NCI-H460 (cell line): ENCODE results near the gene NXPH1. TPM values are rescaled to one million over a fixed set of nuclear protein-coding genes. Genes with fewer than 3 reads are reported as not detected.

ENCODE experiments used
- DNase-seq: peaks from one replicate; pipeline ENCODE4 v3.0.0-alpha.2; 2016; ENCODE audit warnings: low read depth; ENCODE audit errors: extremely low read depth
- total RNA-seq: library from RNA; depleted of rRNA; stranded (reverse); fragments of >200 nt; shearing (Covaris generic); gene quantifications from 2 replicates; pipeline ENCODE4 v1.2.3, GENCODE V29; 2014

The NXPH1 gene
- total RNA-seq, 1 experiment from 2014 or later: 2.4 TPM

DNA sequence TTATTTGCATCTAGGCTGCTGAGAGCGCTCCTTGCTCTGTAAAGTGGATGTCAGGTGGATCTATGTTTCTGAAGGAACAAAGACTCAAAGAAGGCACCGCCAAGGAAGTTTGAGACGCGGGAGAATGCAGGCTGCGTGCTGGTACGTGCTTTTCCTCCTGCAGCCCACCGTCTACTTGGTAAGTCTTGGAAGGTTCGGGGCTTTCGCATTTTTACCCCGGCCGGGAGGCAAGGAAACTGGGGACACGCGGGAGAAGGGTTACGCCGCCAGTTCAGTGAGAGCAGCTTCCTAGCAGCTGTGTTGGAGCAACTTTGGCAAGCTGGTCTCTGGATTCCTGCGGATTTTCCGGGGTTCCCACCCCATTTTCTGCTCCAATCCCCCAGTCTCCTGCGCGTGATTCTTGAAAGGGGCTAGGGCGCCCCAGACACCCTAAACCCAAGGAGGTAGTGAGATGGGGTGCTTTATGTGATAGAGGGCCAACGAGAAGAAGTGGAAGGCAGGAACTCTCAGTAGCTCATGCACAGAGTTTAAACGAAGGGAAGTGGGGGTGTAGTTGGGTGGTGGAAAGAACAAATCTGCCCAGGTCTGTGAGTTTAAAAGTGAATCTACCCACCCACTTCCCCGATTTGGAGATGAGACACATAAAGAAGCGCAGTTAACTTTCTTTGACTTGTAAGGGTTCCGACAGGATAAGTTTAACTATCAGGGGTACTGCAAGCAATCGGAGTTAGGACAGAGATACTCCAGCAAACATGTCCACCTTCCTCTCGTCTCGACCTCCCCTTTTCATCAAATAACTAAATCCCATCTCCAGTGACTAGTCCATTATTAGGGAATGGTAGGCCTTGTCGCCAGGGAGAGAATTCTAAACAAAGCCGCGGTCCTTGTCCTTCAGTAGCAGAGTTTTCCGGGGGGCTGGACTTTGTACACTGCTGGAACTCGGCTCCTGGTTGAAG is 2.5 kb downstream of the NXPH1 start:
- DNase-seq: no peak

DNA sequence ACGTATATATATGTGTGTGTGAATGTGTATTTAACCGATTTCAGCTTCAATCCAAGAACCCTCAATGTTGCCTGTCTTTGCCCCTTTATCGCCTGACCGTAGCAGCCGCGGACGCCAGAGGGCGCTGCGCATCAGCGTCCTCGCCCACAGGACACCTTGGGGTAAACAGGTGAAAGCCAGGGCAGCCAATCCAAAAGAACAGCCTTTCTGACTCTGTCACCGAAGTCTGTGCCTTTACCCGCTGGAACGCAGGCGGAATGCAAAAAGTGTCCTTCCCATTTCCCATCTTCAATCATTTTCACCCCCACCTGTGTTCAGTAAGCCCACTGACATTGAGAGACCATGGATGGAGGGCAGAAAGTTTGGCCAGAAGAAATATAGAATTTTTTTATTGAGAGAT is 3.6 kb downstream of the NXPH1 start:
- DNase-seq: no peak

DNA sequence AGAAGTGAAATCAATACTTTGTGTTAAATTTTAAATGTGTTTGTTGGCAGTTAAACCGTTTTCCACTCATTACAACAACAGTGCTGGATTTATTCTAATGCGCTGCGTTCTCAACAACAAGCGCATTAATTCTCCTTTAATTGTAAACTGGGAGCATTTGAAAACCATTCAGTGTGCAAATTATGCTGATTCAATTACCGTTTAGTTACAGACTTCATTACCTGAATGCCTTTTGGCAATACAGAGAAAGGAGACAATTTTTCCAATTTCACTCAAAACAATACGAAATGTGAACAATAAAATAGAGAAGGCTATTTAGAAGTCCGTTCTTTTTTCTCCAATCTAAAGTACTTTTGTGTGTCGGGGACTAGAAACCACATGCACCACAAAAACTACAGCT is 4.2 kb downstream of the NXPH1 start:
- DNase-seq: no peak

DNA sequence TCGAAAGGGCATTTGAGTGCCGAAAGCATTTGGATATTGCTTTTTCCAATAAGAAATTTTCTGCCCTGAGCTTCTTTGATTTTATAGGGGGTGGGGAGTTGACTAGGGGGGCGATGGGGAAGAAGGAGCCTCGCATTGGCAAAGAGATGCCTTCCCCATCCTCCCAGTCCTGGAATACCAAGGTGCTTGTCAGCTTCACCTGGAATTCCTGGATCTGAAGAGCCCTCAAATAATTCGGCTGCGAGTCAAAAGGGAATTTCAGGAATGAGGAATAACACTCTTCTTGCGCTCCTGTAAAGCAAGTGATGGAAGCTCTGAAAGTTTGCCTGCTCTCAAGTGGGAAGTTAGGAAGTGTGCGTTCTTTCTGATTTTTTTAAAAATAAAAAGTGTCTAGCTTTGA is 7.3 kb downstream of the NXPH1 start:
- DNase-seq: no peak

DNA sequence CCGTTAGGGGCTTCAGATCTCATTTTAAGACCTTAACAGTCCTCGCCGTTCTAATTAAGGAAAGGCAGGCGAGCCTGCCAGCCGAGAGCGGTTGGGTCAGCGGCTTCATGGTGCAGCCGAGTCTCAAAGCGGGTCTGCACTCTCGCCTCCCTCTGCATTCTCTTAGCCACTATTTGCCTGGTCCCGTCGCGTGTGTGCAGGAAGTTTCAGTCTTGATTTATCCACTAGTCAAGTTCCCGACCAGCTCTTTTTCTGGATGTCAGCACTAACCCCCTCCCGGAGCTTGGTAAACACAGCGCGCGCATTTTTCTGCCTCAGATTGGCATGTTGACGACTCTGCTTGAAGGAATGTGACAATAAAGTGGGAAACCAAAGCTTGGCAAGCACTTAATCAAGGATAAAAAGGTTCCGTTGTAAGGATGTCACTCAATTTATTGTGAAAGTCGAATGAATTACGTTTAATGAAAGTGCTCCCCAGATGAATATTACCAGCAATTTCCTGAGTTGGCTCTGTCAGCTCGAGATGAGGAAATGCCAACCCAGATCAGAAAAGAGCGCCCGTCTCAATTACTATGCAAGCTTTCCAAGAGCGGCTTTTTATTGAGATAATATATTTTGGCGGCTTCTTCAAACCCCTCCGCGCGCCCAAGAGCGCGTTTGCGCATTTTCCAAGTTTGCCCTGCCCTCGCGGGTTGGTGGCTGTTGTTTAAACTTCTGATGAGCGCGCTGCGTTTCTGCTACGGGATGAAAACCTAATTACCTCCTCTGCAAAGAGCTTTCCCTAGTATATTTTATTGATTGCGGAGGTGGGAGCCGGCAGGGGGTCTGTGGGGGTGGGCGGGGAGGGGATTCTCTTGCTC is 7.9 kb downstream of the NXPH1 start:
- peak; percentile 96 for DNase-seq

DNA sequence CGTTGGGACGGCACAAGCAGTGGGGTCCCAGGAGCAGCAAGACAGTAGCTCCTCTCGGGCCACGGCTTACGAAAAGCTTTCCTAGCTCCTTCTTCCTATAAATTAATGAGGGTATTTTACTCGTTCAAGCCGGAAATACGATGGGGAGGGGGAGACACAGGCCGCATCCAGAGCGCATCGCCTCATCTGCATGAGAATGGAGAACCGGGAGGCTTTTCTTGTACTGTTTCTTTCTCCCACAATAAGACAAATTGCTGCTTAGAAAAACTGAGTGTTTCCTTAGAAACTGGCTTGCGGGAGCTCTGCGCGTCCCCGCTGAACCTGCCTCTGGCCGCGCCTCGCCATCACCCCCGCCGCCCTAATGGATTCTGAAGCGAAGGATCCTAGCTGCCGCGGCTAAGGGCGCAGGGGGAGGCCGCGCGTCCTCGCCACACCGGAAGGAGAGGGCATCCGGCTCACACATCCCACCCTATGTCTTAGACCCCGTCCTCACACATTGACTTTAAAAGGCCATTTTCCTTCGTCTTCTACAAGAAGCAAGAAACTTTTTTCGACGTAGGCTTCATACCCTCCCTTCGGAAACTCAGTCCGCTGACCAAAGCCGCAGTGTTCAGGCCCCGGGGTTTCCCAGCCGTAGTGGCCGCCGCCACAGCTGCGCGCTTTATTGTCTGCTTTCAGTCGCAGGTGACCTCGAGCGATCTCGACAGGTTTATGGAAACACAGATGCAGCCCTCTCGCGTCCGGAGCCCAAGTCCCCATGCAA is 8.8 kb downstream of the NXPH1 start:
- no peak for DNase-seq

DNA sequence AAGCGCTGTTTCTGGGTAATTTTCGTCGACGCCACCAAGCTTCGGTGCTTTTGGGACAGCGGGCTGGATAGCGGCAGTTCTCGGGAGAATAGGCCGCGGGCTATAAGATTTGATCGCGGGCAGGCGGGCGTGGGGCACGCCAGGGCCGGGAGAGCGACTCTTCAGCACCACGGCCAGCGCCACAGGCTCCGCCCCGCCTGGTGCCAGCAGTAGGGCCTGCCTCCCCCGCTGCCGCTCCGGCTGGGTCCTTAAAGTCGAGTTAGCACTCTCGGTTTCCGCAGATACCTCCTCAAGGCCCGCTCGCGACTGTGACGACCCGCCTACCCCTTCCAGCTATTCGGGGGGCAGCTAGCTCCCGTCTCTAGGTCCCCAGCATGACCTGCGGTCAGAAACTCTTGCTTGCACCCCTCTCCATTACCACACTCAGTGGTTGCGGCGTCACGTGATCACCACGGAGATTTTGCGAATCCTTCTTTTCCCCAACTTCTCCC is 9.4 kb downstream of the NXPH1 start:
- DNase-seq: no peak

DNA sequence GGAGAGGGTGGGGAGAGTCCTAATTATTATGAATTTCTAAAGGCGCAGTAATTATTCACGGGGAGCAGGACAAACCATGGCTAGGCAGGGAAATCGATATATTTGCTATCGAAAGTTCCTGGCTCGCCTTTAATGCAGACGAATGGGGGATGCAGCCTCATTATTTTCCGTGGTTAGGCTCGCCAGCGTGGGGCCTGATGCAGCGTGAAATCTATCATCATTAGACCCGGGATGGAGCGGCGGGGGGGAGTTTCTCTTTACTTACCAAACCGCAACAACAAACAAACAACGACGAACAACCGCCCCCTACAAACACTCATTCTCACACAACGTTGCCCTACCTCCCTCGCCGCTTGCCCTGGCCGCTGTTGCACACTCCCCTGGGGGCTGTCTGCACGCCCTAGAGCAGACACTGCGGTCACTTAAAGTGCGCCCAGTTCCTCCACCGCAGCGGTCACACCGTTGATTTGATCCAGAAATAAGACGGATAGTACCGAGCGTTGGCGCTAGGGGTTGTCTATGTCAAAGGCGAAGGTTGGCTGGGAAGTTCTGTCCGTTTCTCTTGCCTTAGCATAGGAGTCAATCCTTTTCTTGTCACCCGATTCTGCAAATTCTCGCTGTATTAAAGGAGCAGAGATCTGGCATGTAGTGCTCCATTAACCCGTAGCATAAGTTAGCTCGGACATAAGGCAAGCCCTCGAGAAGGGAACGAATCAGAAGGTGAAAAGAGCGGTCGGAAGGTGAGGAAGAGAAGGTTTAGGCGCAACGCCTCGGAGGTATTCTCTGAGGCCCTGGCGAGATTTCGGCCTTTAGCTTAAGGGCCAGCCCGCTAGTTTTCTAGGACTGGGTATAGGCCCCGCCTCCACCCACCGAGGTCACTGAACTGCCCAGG is 10.4 kb downstream of the NXPH1 start:
- DNase-seq: no peak

DNA sequence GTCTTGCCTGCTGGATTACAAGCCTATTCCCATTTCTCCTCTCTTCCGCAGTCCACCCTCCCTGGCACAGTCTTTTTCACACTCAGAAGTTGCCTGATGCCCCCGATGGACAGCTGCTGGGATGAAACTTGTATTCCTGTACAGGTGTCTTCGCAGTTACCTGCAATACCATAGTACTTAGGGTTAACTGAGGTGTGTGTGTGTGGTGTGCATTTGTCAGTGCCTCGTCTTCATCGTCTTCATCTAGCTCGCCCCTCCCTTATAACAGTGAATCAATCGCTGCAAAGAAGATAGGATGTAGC is 11.0 kb downstream of the NXPH1 start:
- no peak for DNase-seq

DNA sequence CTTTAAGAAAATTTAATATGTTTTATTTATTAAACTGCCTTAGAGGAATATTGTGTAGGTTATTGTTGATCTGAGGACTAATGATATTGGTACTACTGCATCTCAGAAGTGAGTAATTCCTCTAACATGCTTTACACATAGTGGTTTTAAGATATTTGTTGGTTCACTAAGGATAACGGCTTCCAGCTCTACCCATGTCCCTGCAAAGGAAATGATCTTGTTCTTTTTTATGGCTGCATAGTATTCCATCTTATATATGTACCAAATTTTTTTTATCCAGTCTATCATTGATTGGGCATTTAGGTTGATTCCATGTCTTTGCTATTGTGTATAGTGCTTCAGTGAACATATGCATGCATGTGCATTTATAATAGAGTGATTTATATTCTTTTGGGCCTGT is 20.1 kb downstream of the NXPH1 start:
- no peak for DNase-seq

DNA sequence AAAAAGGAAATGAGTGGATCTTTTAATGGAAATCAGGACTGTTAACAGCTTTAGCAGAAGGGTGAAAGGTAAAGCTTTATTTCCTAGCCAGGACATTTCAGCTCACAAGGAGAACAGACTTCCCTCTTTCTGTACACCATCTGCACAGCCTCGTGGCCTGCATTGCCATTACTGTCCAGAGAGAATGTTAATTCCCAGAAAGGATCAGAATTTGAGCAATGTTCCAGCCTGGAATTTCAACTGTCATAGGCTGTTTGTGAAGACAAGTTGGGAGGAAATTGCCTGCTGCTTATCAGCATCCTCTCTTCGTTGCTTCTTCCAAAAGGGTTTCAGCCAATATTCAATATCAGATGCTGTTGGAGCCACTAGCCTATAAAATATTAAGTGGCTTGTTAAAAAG is 22.0 kb downstream of the NXPH1 start:
- no peak for DNase-seq

DNA sequence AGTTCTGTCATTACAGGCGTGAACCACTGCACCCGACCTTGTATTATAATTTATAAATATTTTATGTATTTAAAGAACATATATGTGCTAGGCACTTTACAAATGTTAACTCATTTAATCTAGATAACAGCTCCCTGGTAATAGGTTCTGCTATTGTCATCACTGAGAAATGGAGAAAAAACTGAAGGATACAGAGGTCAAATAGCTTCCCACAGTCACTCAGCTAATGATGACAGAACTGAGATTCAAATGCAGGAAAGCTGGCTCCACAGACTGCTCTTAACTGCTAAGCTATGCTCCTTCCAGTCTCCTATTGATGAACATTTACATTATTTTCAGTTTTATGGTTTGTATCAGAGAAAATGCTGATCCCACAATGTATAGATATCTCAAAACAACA is 28.9 kb downstream of the NXPH1 start:
- no peak for DNase-seq

DNA sequence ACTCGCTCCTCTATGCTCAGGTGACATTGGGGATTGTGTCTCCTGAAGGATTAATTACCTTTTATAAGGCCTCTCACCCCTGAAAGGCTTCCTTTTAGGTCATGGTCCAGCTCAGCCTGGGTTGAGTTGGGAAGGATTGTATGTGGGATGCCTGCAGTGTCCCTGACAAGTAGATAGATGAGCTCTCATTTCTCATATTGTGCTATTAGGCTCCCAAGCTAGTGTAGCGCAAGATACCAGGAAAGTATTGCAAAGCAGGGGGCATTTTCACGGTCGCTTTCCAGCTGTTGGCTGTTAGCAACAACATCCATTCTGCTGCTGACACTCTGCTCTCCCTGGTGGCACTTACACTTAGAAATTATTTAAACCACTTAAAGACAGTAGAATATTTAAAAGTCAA is 31.9 kb downstream of the NXPH1 start:
- no peak for DNase-seq

DNA sequence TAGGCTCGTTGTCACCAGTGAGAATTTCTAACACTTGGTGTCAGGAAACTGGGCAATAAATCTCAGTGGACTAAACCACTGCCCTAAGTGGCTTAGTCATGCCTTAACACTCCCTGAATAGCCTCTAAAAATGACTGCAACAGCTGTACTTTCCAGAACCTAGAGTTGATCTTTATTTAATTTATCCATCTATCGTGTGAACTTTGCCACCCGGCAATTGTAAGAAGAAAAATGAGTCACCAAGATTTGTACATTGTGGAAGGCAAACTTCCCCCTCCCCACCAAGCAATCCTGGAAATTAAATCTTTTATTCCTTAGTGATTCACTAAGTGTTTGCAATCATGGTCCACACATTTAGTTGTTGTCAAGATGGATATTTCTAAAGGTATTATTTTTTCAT is 47.1 kb downstream of the NXPH1 start:
- peak; percentile 85 for DNase-seq

DNA sequence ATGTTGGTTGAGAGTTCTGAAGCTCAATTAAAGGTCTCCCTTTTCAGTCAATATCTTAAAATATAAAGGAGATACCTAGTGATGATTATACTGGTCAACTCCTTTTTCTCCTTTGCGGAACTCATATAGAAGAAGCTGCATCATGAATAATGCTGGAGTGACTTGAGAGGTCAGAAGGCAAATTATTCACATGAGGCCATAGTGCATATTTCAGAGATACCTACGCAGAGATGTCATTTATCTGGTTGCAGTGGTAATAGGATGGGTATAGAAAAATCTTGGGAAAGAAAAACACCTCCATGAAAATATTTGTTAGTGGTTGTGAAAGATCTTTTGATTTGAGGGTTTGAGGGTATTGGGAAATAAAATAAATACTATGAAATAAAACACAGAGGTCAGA is 47.7 kb downstream of the NXPH1 start:
- peak; percentile 83 for DNase-seq

DNA sequence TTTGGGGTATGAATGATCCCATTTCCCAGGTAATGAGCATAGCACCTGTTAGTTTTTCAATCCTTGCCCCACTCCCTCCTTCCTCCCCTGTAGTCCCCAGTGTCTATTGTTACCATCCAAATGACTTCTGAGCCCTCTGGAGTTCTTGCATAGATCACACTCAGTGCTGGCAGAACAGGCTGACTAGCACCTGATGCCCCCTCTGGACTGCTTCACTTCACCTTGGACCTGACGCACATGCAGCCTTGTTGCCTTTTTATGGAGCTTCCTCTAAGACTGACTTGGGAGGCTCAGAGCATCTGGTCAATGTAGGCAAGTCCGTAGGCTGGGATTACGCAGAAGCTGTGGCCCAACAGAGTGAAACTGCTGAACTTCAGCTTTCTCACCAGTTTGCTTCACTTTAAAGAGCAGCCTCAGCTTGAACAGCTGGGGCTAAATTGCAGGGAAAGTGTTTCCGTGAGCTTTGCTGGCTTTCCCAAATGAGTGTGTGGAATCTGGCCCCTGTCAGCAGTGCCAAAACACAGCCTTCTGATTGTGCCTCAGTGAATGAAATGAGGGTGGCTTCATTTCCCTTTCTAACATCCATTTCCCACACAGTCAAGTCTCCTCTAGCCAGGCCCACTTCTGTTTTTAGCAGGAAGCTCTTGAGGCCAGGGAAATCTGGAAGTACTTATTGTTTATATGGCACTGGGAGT is 48.5 kb downstream of the NXPH1 start:
- peak; percentile 60 for DNase-seq

DNA sequence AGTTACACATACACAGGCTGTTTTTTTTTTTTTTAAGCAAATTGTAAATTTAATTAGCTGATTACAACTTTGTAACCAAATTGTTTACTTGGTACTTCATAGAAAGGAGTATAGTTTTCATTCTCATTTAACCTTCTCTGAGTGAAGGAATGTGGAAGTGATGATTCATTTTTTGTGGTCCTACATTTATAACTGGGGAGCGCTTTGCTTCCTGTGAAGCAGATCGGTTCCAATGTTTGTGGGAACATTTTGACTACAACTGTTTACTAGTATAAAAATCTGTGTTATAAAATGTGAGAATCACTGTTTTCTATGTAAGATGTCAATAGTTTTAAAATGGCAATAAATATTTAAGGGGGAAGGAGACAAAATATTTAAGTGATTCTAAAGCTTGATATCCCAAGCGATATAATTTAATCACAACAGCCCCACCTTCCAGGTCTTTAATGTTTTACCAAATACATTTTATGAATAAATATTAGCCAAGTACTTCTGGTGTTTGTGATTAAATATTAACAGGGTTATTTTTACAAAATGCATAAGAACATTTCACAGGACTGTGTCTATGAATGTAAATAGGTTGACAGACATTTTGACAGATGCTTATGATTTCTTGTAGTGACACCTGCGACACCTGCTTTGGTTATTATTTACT is 57.1 kb downstream of the NXPH1 start:
- DNase-seq: no peak

DNA sequence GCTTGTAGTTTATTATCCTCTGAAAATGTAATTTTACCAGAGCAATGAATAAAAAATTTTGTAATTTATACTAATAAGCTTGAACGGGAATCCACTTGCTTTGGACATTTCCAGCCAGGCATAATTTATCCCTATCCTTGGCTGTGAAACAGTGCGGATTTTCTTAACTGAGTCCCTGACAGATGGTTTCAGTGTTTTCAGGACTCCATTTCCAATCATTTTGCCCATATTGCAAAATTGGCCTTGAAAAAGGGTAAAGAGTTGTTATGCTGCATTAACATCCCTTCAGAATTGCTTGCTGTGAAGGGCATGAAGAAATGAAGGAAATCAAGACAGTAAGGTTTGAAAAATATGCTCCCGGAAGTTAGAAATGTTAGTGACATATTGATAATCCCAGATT is 57.7 kb downstream of the NXPH1 start:
- DNase-seq: no peak
